HEK293 (cell line): ENCODE results near the gene TAS2R31.

ENCODE experiments used
- CTCF ChIA-PET: fragments of 350-600 bp; formaldehyde crosslinking; extraction: SDS; loops from one replicate; lab custom pipeline; 2021; ENCODE audit warnings: antibody characterized with exemption; lab: Yijun Ruan, JAX
- POLR2A ChIA-PET: fragments of 300-600 bp; formaldehyde crosslinking; extraction: SDS; loops from one replicate; lab custom pipeline; 2020; ENCODE audit warnings: antibody characterized with exemption, inconsistent platforms; lab: Yijun Ruan, JAX
- H3K27ac ChIP-seq: fragments of 200-500 bp; sonication (Bioruptor generic); 2 replicates; pipeline ENCODE4 v1.5.1; 2014; ENCODE audit warnings: low read depth, low read length, control low read depth, inconsistent platforms; ENCODE audit errors: extremely low read depth
- H3K36me3 ChIP-seq, 2 experiments: fragments of 200-500 bp in 1 of 2; sonication (Bioruptor generic) in 1 of 2; 1 replicate in 1 of 2; 2 replicates in 1 of 2; pipeline ENCODE4 v1.5.1; 2014 to 2017; ENCODE audit warnings: inconsistent platforms in 2 of 2, low read length in 2 of 2; ENCODE audit not compliant: control insufficient read depth in 2 of 2, insufficient read depth in 1 of 2
- H3K4me1 ChIP-seq: fragments of 200-500 bp; sonication (Bioruptor generic); 2 replicates; pipeline ENCODE4 v1.5.1; 2014; ENCODE audit warnings: mild to moderate bottlenecking, low read length, inconsistent platforms; ENCODE audit not compliant: control insufficient read depth, insufficient read depth
- H3K4me3 ChIP-seq: 2 replicates; pipeline ENCODE4 v1.5.1; 2011; ENCODE audit warnings: low read depth, mild to moderate bottlenecking, control low read depth, low read length, moderate library complexity
- H3K9me3 ChIP-seq: fragments of 200-500 bp; sonication (Bioruptor generic); 2 replicates; pipeline ENCODE4 v1.5.1; 2014; ENCODE audit warnings: low read depth, low read length, inconsistent platforms; ENCODE audit not compliant: control insufficient read depth, insufficient read depth
- GLIS1 ChIP-seq: fragments of 450-650 bp; formaldehyde crosslinking; IDR thresholded peaks from 2 replicates; pipeline ENCODE4 v1.5.1; 2016; ENCODE audit warnings: missing biosample characterization, missing genetic modification characterization
- KLF16 ChIP-seq: fragments of 450-650 bp; formaldehyde crosslinking; IDR thresholded peaks from 2 replicates; pipeline ENCODE4 v1.5.1; 2017; ENCODE audit warnings: missing biosample characterization, missing genetic modification characterization
- MYNN ChIP-seq: fragments of 450-650 bp; formaldehyde crosslinking; IDR thresholded peaks from 2 replicates; pipeline ENCODE4 v1.5.1; 2016; ENCODE audit warnings: missing biosample characterization, missing genetic modification characterization, borderline replicate concordance
- SP7 ChIP-seq: fragments of 450-650 bp; formaldehyde crosslinking; IDR thresholded peaks from 2 replicates; pipeline ENCODE4 v1.5.1; 2016; ENCODE audit warnings: missing biosample characterization, missing genetic modification characterization
- TCF7L2 ChIP-seq: IDR thresholded peaks from 2 replicates; pipeline ENCODE4 v1.6.1; 2011; ENCODE audit warnings: low read depth, mild to moderate bottlenecking, inconsistent platforms, low read length, moderate library complexity, borderline replicate concordance
- ZFP41 ChIP-seq: fragments of 450-650 bp; formaldehyde crosslinking; IDR thresholded peaks from 2 replicates; pipeline ENCODE4 v1.5.1; 2016; ENCODE audit warnings: missing biosample characterization, missing genetic modification characterization, borderline replicate concordance
- ZNF175 ChIP-seq: fragments of 450-650 bp; formaldehyde crosslinking; IDR thresholded peaks from 2 replicates; pipeline ENCODE4 v1.5.1; 2016; ENCODE audit warnings: missing biosample characterization, missing genetic modification characterization
- ZNF214 ChIP-seq: fragments of 450-650 bp; formaldehyde crosslinking; IDR thresholded peaks from 2 replicates; pipeline ENCODE4 v1.5.1; 2017; ENCODE audit warnings: missing biosample characterization, mild to moderate bottlenecking, missing genetic modification characterization, borderline replicate concordance
- ZNF23 ChIP-seq: fragments of 450-650 bp; formaldehyde crosslinking; IDR thresholded peaks from 2 replicates; pipeline ENCODE4 v1.5.1; 2016; ENCODE audit warnings: missing biosample characterization, missing genetic modification characterization, borderline replicate concordance
- ZNF423 ChIP-seq: fragments of 450-650 bp; formaldehyde crosslinking; IDR thresholded peaks from 2 replicates; pipeline ENCODE4 v1.5.1; 2016; ENCODE audit warnings: missing biosample characterization, missing genetic modification characterization
- ZNF426 ChIP-seq: fragments of 450-650 bp; formaldehyde crosslinking; IDR thresholded peaks from 2 replicates; pipeline ENCODE4 v1.5.1; 2017; ENCODE audit warnings: missing biosample characterization, missing genetic modification characterization, mild to moderate bottlenecking, inconsistent platforms, moderate library complexity
- ZNF629 ChIP-seq: fragments of 450-650 bp; formaldehyde crosslinking; IDR thresholded peaks from 2 replicates; pipeline ENCODE4 v1.5.1; 2017; ENCODE audit warnings: missing biosample characterization, missing genetic modification characterization
- ZNF76 ChIP-seq: fragments of 450-650 bp; formaldehyde crosslinking; IDR thresholded peaks from 2 replicates; pipeline ENCODE4; 2016; ENCODE audit warnings: low read depth, missing biosample characterization, missing genetic modification characterization, borderline replicate concordance
- ZNF776 ChIP-seq: fragments of 450-650 bp; formaldehyde crosslinking; IDR thresholded peaks from 2 replicates; pipeline ENCODE4 v1.5.0; 2017; ENCODE audit warnings: missing biosample characterization, missing genetic modification characterization, borderline replicate concordance
- ZSCAN23 ChIP-seq: fragments of 450-650 bp; formaldehyde crosslinking; IDR thresholded peaks from 2 replicates; pipeline ENCODE4 v1.5.1; 2016; ENCODE audit warnings: missing biosample characterization, missing genetic modification characterization
- TF ChIP-seq, protein P1 (sequence below): fragments of 450-650 bp; formaldehyde crosslinking; IDR thresholded peaks from 2 replicates; pipeline ENCODE4 v1.5.1; 2016; ENCODE audit warnings: missing biosample characterization, missing genetic modification characterization
- TF ChIP-seq, protein P2 (sequence below): fragments of 450-650 bp; formaldehyde crosslinking; IDR thresholded peaks from 2 replicates; pipeline ENCODE4 v1.5.1; 2016; ENCODE audit warnings: missing biosample characterization, missing genetic modification characterization
- TF ChIP-seq, protein P3 (sequence below): fragments of 450-650 bp; formaldehyde crosslinking; IDR thresholded peaks from 2 replicates; pipeline ENCODE4 v1.5.1; 2017; ENCODE audit warnings: missing biosample characterization, mild to moderate bottlenecking, missing genetic modification characterization, moderate library complexity
- TF ChIP-seq, protein P4 (sequence below): fragments of 450-650 bp; formaldehyde crosslinking; IDR thresholded peaks from 2 replicates; pipeline ENCODE4 v1.5.1; 2016; ENCODE audit warnings: missing biosample characterization, missing genetic modification characterization, borderline replicate concordance

TAS2R31 gene

DNA sequence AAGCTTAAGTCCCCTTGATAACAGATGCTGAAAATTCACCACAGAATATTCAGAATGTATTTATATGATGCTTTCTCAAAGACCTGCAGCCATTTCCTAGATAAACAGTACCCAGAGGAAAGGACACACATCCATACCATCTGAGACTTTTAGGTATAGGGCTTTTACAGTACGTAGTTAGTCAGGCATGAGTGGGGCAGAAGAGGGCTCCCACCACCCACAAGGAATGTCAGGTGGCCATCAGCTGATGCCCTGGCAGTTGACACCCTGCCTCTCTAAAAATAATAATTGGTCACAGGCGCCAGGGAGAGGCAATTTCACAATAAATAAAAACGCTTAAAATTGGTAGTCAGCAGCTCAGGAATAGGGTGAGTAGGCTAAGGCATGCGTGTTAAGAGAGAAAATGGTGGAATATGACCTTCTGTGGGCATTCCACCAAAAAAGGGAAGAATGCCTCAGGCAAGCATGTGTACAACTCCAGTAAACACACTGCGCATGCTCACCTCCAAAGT is 38.7 kb upstream of the TAS2R31 start:
- CTCF ChIA-PET: no interaction called here
- H3K4me1 ChIP-seq: no peaks in the 10 kb centered on the region
- TF ChIP-seq ZNF776 (tag by site-specific recombination) (no peak), GLIS1 (tag by site-specific recombination) (no peak), ZNF426 (tag by site-specific recombination) (no peak), MYNN (tag by site-specific recombination) (no peak), ZNF214 (no peak), ZSCAN23 (tag by site-specific recombination) (no peak), ZNF423 (tag by site-specific recombination) (no peak), ZNF76 (tag by site-specific recombination) (no peak), SP7 (tag by site-specific recombination) (no peak), TCF7L2 (no peak), ZNF175 (tag by site-specific recombination) (no peak), KLF16 (tag by site-specific recombination) (no peak)
- TF ChIP-seq, protein P1, sequence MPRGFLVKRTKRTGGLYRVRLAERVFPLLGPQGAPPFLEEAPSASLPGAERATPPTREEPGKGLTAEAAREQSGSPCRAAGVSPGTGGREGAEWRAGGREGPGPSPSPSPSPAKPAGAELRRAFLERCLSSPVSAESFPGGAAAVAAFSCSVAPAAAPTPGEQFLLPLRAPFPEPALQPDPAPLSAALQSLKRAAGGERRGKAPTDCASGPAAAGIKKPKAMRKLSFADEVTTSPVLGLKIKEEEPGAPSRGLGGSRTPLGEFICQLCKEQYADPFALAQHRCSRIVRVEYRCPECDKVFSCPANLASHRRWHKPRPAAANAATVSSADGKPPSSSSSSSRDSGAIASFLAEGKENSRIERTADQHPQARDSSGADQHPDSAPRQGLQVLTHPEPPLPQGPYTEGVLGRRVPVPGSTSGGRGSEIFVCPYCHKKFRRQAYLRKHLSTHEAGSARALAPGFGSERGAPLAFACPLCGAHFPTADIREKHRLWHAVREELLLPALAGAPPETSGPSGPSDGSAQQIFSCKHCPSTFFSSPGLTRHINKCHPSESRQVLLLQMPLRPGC (tag by site-specific recombination): no peak
- TF ChIP-seq, protein P2, sequence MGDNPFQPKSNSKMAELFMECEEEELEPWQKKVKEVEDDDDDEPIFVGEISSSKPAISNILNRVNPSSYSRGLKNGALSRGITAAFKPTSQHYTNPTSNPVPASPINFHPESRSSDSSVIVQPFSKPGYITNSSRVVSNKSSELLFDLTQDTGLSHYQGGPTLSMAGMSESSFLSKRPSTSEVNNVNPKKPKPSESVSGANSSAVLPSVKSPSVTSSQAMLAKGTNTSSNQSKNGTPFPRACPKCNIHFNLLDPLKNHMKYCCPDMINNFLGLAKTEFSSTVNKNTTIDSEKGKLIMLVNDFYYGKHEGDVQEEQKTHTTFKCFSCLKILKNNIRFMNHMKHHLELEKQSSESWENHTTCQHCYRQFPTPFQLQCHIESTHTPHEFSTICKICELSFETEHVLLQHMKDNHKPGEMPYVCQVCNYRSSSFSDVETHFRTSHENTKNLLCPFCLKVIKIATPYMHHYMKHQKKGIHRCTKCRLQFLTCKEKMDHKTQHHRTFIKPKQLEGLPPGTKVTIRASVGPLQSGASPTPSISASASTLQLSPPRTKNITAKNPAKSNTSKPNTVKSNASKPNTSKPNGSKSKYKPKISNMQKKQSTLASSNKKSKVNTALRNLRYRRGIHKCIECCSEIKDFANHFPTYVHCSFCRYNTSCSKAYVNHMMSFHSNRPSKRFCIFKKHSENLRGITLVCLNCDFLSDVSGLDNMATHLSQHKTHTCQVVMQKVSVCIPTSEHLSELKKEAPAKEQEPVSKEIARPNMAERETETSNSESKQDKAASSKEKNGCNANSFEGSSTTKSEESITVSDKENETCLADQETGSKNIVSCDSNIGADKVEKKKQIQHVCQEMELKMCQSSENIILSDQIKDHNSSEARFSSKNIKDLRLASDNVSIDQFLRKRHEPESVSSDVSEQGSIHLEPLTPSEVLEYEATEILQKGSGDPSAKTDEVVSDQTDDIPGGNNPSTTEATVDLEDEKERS (tag by site-specific recombination): no peak
- TF ChIP-seq, all 188 proteins: peak for 0
- H3K27ac ChIP-seq: no peak overlapping the region
- H3K36me3 ChIP-seq: no peaks in the 10 kb centered on the region; a peak in 1 of 3 replicates
- H3K9me3 ChIP-seq: no peaks in the 10 kb centered on the region
- no peak overlapping the region for H3K4me3 ChIP-seq
- POLR2A ChIA-PET: no interaction called here

GRCh38 chr12:11067514-11067913 is 36.3 kb upstream of the TAS2R31 start:
- Histone ChIP-seq H3K4me3 (no peak overlapping the region), H3K36me3 (no peaks in the 10 kb centered on the region; a peak in 1 of 3 replicates), H3K4me1 (no peaks in the 10 kb centered on the region), H3K9me3 (no peaks in the 10 kb centered on the region), H3K27ac (no peak overlapping the region)
- ChIA-PET CTCF (interaction anchor here (1.2 kb wide), 1 partner anchor 132 kb away, joined by 3 read pairs; no protein-coding TSS in a partner anchor), POLR2A (no interaction called here)
- TF ChIP-seq ZNF629 (no peak), ZFP41 (tag by site-specific recombination) (no peak), ZNF23 (tag by site-specific recombination) (no peak)
- TF ChIP-seq, protein P3, sequence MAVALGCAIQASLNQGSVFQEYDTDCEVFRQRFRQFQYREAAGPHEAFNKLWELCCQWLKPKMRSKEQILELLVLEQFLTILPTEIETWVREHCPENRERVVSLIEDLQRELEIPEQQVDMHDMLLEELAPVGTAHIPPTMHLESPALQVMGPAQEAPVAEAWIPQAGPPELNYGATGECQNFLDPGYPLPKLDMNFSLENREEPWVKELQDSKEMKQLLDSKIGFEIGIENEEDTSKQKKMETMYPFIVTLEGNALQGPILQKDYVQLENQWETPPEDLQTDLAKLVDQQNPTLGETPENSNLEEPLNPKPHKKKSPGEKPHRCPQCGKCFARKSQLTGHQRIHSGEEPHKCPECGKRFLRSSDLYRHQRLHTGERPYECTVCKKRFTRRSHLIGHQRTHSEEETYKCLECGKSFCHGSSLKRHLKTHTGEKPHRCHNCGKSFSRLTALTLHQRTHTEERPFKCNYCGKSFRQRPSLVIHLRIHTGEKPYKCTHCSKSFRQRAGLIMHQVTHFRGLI (tag by site-specific recombination): no peak
- TF ChIP-seq, protein P2 (tag by site-specific recombination): no peak
- TF ChIP-seq, protein P4, sequence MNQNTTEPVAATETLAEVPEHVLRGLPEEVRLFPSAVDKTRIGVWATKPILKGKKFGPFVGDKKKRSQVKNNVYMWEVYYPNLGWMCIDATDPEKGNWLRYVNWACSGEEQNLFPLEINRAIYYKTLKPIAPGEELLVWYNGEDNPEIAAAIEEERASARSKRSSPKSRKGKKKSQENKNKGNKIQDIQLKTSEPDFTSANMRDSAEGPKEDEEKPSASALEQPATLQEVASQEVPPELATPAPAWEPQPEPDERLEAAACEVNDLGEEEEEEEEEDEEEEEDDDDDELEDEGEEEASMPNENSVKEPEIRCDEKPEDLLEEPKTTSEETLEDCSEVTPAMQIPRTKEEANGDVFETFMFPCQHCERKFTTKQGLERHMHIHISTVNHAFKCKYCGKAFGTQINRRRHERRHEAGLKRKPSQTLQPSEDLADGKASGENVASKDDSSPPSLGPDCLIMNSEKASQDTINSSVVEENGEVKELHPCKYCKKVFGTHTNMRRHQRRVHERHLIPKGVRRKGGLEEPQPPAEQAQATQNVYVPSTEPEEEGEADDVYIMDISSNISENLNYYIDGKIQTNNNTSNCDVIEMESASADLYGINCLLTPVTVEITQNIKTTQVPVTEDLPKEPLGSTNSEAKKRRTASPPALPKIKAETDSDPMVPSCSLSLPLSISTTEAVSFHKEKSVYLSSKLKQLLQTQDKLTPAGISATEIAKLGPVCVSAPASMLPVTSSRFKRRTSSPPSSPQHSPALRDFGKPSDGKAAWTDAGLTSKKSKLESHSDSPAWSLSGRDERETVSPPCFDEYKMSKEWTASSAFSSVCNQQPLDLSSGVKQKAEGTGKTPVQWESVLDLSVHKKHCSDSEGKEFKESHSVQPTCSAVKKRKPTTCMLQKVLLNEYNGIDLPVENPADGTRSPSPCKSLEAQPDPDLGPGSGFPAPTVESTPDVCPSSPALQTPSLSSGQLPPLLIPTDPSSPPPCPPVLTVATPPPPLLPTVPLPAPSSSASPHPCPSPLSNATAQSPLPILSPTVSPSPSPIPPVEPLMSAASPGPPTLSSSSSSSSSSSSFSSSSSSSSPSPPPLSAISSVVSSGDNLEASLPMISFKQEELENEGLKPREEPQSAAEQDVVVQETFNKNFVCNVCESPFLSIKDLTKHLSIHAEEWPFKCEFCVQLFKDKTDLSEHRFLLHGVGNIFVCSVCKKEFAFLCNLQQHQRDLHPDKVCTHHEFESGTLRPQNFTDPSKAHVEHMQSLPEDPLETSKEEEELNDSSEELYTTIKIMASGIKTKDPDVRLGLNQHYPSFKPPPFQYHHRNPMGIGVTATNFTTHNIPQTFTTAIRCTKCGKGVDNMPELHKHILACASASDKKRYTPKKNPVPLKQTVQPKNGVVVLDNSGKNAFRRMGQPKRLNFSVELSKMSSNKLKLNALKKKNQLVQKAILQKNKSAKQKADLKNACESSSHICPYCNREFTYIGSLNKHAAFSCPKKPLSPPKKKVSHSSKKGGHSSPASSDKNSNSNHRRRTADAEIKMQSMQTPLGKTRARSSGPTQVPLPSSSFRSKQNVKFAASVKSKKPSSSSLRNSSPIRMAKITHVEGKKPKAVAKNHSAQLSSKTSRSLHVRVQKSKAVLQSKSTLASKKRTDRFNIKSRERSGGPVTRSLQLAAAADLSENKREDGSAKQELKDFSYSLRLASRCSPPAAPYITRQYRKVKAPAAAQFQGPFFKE (tag by site-specific recombination): no peak
